HG02840 (cell line): ENCODE results near the gene HTT-AS.
"Not testable (repeated sequence)": the region's sequence is repeated elsewhere in the genome, so short reads cannot be mapped to it uniquely, and the experiment has no call there.

ENCODE experiments used
- ATAC-seq: cut with Tn5 transposase; IDR thresholded peaks from one replicate; pipeline ENCODE4 v1.9.1; 2021; ENCODE audit warnings: mild to moderate bottlenecking, moderate library complexity, moderate number of reproducible peaks; ENCODE audit not compliant: unreplicated experiment, low FRiP score

Gene HTT-AS

GRCh38 chr4:3059943-3060342, 14.4 kb downstream of the HTT-AS start:
- ATAC-seq: no peak

- no peak for ATAC-seq
Observed at GRCh38 chr4:3054169-3054759, 20.1 kb downstream of the HTT-AS start.

- ATAC-seq: not testable (repeated sequence)
Observed at GRCh38 chr4:3051141-3051897, 23.0 kb downstream of the HTT-AS start.

DNA sequence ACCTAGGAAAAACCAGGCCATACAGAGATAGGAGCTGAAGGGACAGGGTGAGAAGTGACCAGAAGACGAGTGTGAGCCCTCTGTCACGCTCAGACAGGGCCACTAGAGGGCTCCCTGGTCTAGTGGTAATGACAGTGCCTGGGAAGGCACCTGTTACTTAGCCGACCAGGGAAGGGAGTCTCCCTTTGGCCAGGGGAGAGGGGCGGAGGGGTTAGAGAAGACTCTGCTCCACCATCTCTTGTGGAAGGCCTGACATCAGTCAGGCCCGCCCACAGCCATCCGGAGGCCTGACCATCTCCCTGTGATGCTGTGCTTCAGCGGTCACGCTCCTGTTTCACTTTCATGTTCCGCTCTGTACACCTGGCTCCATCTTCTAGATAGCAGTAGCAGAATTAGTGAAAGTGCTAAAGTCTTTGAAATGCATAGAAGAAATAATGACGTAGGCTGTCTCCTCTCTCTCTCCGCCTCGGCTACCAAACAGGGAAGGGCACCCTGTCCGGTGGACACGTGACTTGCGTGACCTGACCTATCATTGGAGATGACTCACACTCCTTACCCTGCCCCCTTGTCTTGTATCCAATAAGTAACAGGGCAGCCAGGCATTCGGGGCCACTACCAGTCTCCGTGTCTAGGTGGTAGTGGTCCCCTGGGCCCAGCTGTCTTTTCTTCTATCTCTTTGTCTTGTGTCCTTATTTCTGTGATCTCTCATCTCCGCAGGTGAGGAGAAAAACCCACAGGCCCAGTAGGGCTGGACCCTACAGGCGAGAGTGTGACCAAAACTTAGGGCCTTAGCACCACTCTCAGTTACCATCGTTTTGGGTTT, 26.7 kb downstream of the HTT-AS start:
- peak; percentile 87 for ATAC-seq

DNA sequence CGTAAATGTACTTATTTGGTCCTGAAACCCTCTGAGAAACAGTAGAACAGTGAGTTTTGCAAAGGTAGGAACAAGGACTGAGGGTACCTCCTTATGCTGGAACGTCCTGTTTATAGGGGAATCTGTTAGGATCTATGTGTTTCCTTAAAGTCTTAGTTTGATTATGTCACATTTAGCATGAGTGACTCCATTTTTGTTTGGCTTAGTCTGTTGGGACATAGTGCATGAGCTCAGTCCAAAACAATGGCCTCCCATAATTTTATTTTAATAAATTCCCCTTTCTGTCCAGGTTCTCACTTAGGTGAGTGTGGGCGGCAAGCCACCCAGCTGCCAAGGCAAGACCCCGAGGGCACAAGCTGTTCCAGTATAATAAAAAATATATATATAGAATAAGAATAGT, 27.7 kb downstream of the HTT-AS start:
- ATAC-seq: no peak

DNA sequence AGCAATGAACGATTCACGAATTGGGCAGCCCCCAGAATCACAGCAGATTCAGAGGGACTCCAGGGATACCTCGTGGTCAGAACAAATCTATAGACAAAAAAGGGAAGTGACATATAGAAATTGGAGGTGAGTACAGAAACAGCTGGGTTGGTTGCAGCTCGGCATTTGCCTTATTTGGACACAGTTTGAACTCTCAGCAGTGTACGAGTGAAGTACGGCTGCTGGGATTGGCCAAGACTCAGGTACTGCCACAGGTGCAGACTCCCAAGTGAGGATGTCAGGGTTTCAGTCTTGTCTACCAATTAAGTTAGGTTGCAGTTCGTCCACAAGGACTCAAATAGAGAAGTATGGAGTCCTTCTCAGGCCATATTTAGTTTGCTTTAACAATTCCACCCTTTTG, 28.2 kb downstream of the HTT-AS start:
- ATAC-seq: no peak

GRCh38 chr4:3044870-3045819, 29.2 kb downstream of the HTT-AS start:
- ATAC-seq: no peak

- ATAC-seq: no peak
Observed at GRCh38 chr4:3043282-3044020, 30.9 kb downstream of the HTT-AS start.

GRCh38 chr4:3042226-3042625, 32.1 kb downstream of the HTT-AS start:
- no peak for ATAC-seq

DNA sequence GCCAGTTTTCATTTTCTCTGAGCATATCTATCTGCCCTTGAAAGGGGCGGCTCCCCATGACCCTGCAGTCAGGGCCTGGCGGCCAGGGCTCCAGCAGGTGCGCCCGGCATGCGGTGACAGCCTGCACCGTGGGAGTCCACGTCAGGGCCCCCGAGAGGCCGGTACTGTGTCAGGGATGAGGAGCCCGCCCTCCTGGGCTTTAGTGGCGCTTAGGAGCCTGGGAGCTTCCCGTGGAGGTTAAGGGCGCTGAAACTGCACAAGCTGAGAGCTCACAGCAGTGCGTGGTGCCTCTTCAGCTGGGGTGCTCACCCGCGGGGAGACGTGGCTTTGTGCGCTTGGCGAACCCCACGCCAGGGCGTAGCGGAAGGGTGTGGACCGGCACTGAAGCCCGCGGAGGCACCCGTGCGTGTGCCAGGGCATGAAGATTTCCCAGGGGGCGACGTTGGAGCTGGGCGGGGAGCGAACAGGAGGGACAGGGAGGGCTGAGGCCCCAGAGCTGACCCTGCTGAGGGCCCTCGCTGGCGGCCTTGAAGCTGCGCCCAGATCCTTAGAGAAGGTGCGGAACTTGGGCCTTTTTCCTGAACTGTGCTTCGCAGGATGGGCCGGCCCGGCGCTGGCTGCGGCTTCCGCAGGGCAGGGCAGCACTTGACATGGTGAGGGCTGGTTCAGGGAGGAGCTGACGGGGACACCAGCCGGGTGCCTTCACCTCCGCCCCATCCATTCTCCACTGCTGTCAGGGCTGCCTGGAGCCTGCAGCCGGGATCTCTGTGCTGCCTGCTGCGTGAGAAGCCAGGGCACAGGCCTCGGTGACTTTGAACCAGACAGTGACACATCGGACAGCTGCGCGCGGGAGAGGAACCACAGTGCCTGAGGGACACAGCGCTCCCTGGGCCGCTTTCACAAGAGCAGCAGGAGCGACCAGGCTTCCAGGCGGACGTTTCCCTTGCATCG, 32.9 kb downstream of the HTT-AS start:
- no peak for ATAC-seq

GRCh38 chr4:3040452-3041191, 33.7 kb downstream of the HTT-AS start:
- ATAC-seq: no peak

- no peak for ATAC-seq
Observed at GRCh38 chr4:3039706-3040366, 34.5 kb downstream of the HTT-AS start.

- no peak for ATAC-seq
Observed at GRCh38 chr4:3037957-3038461, 36.3 kb downstream of the HTT-AS start.

DNA sequence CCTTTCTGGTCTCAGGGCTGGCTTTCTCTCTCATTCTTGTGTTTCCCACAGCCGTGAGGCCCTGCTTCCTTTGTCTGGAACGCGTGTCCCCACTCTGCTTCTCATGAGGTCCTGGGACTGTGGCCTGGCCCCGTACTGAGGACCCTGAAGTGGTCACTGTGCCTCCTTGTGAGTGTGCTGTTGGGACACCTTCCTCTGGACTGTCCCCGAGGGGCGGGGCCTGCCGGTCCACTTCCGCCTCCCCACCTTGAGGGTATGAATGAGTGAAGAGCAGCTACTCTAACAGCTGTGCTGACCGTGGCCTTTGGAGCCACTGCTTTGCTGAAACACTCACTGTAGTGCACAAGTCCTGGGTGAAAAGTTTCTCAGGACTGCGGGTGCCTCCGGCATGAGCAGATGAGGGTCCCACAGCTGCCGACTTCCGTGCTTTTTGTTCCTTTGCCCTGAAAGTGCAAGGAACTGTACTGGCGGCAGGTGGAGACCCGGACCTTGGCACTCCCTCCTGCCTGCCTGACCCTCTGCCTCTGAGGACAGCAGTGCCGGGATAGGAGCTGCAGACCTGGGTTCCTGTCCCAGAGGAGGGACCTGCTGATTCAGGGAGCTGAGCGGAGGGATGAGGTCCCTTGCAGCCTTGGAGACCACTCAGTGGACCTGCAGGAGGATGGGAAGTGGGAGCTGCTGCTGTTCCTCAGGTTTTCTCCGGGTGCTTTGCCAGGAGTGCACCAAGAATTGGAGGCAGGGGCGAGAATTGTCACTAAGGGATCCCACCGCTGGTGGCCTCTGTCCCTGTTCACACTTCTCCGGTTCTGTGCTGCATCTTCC, 38.0 kb downstream of the HTT-AS start:
- no peak for ATAC-seq

- no peak for ATAC-seq
Observed at GRCh38 chr4:3035674-3036073, 38.7 kb downstream of the HTT-AS start.

DNA sequence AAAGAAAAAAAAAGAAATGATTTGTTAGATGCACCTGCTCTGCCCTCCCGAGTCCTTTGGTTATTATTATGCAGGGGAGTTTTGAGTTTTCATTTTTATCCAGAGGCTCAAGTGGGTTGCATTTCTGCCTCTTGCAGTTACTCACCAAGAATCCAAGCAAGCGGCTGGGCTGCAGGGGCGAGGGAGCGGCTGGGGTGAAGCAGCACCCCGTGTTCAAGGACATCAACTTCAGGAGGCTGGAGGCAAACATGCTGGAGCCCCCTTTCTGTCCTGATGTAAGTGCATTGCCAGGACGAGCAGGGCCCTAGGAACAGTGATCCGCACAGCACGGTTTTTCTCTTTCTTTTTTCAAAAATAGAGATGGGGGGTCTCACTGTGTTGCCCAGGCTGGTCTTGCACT, 39.1 kb downstream of the HTT-AS start:
- no peak for ATAC-seq
